ENCODE measurements around the gene U2AF2. TPM values are rescaled to one million over a fixed set of nuclear protein-coding genes. Genes with fewer than 3 reads are reported as not detected.

U2AF2 gene
- polyA plus RNA-seq, 2 donors = 110 to 120 TPM

DNA sequence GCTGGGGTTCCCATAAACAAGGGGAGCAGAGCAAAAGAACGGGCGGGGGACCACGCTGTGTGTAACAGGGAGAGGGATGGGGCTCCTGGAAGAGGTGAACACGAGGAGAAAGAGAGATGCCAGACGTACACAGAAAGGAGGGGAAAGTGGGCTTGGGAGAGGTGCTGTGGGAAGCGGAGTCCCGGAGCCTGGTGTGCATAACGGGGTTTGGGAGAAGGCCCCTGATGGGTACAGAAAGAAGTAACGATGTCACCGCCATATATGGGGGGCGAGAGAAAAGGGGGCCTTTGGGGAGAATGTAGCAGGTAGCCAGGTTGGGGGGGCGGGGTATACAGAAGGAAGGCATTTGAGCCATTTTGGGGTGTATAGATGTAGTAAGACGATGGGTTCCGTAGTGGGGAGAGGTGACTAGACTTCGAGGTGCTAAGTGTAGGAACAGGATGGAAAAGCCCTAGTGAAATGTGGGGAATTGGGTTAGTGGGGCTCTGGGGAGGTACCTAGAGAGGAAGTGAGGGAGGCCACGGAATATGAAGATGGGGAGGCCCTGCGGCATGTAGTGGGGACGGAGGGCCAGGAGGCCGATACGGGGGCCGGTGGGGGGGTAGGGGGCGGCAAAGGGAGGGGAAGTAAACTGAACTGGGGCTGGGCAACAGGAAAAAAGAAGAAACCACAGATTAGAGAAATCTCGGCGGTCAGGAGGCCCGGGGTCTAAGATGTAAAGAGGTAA lies 13.2 kb upstream of the U2AF2 start:
- peak overlapping the region; percentile 62 to 96 for H3K4me3 ChIP-seq (ENCODE audit: low read depth in 1 of 2, low read length in 2 of 2)
- 1% methylated on average over 24 to 25 of the region's 25 CpGs for whole genome bisulfite sequencing, 2 donors
- H3K9me3 ChIP-seq (ENCODE audit: control insufficient read depth in 2 of 2, insufficient read depth in 1 of 2, low read depth in 1 of 2, low read length in 1 of 2) = no peaks in the 10 kb centered on the region
- H3K27me3 ChIP-seq (ENCODE audit: control insufficient read depth in 1 of 2, insufficient read depth in 2 of 2, low read length in 2 of 2) = no peaks in the 10 kb centered on the region
- H3K36me3 ChIP-seq (ENCODE audit: control insufficient read depth in 2 of 2, insufficient read depth in 2 of 2, low read length in 1 of 2) = peaks cover 0 to 11% of the 10 kb centered on the region in 2 donors
- peak overlapping the region; percentile 86 to 91 for H3K27ac ChIP-seq (ENCODE audit: low read depth in 2 of 2, low read length in 1 of 2)
- H3K4me1 ChIP-seq (ENCODE audit: control insufficient read depth in 2 of 2, insufficient read depth in 2 of 2, low read length in 1 of 2) = peaks cover 9 to 17% of the 10 kb centered on the region in 2 donors

DNA sequence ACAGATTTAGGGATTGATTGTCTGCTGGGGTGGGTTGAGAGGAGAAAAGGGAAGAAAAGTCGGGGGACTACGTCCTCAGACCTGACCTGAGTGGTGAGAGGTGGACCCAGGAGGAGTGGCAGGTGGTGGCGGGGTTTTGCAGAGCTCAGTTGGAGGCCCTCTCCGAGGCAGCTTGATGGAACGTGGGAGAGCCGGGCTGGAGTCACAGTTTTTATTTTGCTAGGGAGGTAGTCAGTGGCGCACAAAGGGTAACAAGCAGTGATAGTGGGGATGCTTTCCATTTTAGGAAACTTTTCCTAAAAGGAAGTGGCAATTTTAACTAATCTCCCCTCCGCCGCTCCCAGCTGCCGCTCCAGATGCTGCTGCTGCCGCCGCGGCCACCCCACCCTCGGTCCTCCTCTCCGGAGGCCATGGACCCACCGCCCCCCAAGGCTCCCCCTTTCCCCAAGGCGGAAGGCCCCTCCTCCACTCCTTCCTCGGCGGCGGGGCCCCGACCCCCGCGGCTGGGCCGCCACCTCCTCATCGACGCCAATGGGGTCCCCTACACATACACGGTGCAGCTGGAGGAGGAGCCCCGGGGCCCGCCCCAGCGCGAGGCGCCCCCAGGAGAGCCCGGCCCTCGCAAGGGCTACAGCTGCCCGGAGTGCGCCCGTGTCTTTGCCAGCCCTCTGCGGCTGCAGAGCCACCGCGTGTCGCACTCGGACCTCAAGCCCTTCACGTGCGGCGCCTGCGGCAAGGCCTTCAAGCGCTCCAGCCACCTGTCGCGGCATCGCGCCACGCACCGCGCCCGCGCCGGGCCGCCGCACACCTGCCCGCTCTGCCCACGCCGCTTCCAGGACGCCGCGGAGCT lies 12.5 kb upstream of the U2AF2 start:
- Histone ChIP-seq H3K9me3 (ENCODE audit: control insufficient read depth in 2 of 2, insufficient read depth in 1 of 2, low read depth in 1 of 2, low read length in 1 of 2) (no peaks in the 10 kb centered on the region), H3K27me3 (ENCODE audit: control insufficient read depth in 1 of 2, insufficient read depth in 2 of 2, low read length in 2 of 2) (no peaks in the 10 kb centered on the region), H3K4me1 (ENCODE audit: control insufficient read depth in 2 of 2, insufficient read depth in 2 of 2, low read length in 1 of 2) (peaks cover 7 to 15% of the 10 kb centered on the region in 2 donors), H3K4me3 (ENCODE audit: low read depth in 1 of 2, low read length in 2 of 2) (peak overlapping the region; percentile 62 to 96), H3K27ac (ENCODE audit: low read depth in 2 of 2, low read length in 1 of 2) (peak overlapping the region; percentile 86 to 88), H3K36me3 (ENCODE audit: control insufficient read depth in 2 of 2, insufficient read depth in 2 of 2, low read length in 1 of 2) (peaks cover 0 to 11% of the 10 kb centered on the region in 2 donors)
- 1 to 3% methylated on average over 65 of the region's 65 CpGs for WGBS, 2 donors

DNA sequence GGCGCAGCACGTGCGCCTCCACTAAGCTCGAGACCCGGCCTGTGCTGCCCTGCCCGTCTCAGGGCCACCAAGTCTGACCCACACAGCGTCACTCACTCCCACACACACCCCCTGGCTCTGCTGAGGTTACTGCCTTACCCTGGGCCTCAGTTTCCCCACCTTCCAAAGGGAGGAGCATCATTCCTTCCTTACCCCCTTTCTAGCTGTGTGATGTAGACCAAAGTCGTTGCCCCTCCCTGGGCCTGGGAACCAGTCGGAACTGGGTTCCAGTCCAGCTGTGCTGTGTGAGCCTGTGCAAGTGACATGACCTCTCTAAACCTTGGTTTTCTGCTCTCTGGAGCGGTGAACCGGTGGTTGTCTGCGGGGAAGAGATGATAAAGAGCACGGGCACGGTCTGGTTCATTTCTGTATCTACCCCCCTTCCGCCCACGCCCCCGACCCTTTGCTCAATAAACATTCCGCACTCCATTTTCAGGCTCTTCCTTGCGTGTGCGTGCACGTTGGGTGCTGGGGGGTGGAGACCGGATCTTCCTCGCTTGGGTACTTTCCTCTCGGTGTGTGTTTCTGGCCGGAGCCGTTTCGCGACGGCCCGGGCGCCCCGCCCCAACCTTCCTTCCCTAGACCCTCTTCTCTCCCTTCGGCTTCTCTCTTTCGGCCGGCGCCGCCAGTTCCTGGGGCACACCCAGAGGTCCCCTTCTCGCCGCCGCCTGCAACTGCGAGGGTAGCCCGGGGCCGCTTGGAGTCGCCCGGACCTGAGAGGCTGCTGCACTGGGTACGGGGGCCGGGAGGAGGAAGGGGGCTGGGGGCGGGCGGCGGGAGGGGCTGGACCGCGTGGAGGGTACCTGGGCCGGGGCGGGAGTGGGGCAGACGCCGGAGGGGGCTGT lies 11.6 kb upstream of the U2AF2 start, which contains the start of gene ZNF581:
TSS of gene ZNF581 (plus strand) at position 647 of the 884 bp plus-strand sequence. CDS start 923 bp downstream, outside the sequence.
- H3K9me3 ChIP-seq (ENCODE audit: control insufficient read depth in 2 of 2, insufficient read depth in 1 of 2, low read depth in 1 of 2, low read length in 1 of 2) = no peaks in the 10 kb centered on the region
- 2% methylated on average over 55 to 56 of the region's 56 CpGs for WGBS, 2 donors
- no peaks in the 10 kb centered on the region for H3K27me3 ChIP-seq (ENCODE audit: control insufficient read depth in 1 of 2, insufficient read depth in 2 of 2, low read length in 2 of 2)
- H3K4me3 ChIP-seq (ENCODE audit: low read depth in 1 of 2, low read length in 2 of 2) = peak within 1 kb of the TSS; percentile 62 to 96
- H3K36me3 ChIP-seq (ENCODE audit: control insufficient read depth in 2 of 2, insufficient read depth in 2 of 2, low read length in 1 of 2) = peaks cover 0 to 11% of the 10 kb centered on the region in 2 donors
- H3K4me1 ChIP-seq (ENCODE audit: control insufficient read depth in 2 of 2, insufficient read depth in 2 of 2, low read length in 1 of 2) = peaks cover 7 to 19% of the 10 kb centered on the region in 2 donors
- peak within 1 kb of the TSS; percentile 86 to 88 for H3K27ac ChIP-seq (ENCODE audit: low read depth in 2 of 2, low read length in 1 of 2)

DNA sequence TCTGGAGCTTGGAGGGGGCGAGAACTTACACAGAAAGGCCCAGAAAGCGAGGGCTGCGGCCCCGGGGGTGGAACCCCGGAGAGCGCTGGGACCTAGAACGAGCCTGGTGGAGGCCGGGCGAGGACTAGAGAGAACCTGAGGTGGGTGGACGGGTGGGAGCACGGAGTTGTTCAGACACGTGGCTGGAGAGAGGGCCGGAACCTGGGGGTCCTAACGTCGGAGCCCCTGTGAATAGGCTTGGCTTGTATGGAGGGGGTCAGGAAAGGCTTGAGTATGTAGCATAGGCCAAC lies 11.0 kb upstream of the U2AF2 start:
- Histone ChIP-seq H3K27me3 (ENCODE audit: control insufficient read depth in 1 of 2, insufficient read depth in 2 of 2, low read length in 2 of 2) (no peaks in the 10 kb centered on the region), H3K27ac (ENCODE audit: low read depth in 2 of 2, low read length in 1 of 2) (peak overlapping the region; percentile 72 to 88), H3K36me3 (ENCODE audit: control insufficient read depth in 2 of 2, insufficient read depth in 2 of 2, low read length in 1 of 2) (peaks cover 0 to 11% of the 10 kb centered on the region in 2 donors), H3K4me1 (ENCODE audit: control insufficient read depth in 2 of 2, insufficient read depth in 2 of 2, low read length in 1 of 2) (peaks cover 7 to 25% of the 10 kb centered on the region in 2 donors), H3K4me3 (ENCODE audit: low read depth in 1 of 2, low read length in 2 of 2) (peak overlapping the region; percentile 62 to 96), H3K9me3 (ENCODE audit: control insufficient read depth in 2 of 2, insufficient read depth in 1 of 2, low read depth in 1 of 2, low read length in 1 of 2) (no peaks in the 10 kb centered on the region)
- 0 to 1% methylated on average over 13 to 15 of the region's 15 CpGs for WGBS, 2 donors

DNA sequence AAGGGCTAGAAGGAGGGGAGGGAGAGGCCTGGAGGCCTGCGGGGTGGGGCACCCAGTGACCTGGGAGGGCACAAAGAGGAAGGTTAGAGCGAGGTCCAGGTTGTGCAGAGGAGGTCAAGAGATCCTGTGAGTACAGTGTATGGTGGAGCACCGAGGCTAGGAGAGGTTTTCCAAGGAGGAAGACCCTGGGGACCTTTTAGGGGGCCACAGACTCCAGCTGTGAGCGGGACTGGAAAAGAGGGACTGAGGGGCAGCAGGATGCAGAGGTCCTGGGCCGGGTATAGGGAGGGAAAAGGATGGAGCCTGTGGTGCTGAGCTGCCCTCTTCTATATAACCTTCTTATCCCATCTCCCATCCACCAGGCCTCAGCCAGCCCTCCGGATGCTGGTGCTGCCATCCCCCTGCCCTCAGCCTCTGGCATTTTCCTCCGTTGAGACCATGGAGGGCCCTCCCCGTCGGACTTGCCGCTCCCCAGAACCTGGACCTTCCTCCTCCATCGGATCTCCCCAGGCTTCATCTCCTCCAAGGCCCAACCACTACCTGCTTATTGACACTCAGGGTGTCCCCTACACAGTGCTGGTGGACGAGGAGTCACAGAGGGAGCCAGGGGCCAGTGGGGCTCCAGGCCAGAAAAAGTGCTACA lies 10.5 kb upstream of the U2AF2 start:
- 39 to 45% methylated on average over 12 of the region's 12 CpGs for WGBS, 2 donors
- Histone ChIP-seq H3K27ac (ENCODE audit: low read depth in 2 of 2, low read length in 1 of 2) (peak overlapping the region; percentile 35 to 72), H3K36me3 (ENCODE audit: control insufficient read depth in 2 of 2, insufficient read depth in 2 of 2, low read length in 1 of 2) (peaks cover 0 to 11% of the 10 kb centered on the region in 2 donors), H3K4me1 (ENCODE audit: control insufficient read depth in 2 of 2, insufficient read depth in 2 of 2, low read length in 1 of 2) (peaks cover 9 to 29% of the 10 kb centered on the region in 2 donors), H3K9me3 (ENCODE audit: control insufficient read depth in 2 of 2, insufficient read depth in 1 of 2, low read depth in 1 of 2, low read length in 1 of 2) (no peaks in the 10 kb centered on the region), H3K4me3 (ENCODE audit: low read depth in 1 of 2, low read length in 2 of 2) (peak overlapping the region; percentile 62 to 96), H3K27me3 (ENCODE audit: control insufficient read depth in 1 of 2, insufficient read depth in 2 of 2, low read length in 2 of 2) (no peaks in the 10 kb centered on the region)

DNA sequence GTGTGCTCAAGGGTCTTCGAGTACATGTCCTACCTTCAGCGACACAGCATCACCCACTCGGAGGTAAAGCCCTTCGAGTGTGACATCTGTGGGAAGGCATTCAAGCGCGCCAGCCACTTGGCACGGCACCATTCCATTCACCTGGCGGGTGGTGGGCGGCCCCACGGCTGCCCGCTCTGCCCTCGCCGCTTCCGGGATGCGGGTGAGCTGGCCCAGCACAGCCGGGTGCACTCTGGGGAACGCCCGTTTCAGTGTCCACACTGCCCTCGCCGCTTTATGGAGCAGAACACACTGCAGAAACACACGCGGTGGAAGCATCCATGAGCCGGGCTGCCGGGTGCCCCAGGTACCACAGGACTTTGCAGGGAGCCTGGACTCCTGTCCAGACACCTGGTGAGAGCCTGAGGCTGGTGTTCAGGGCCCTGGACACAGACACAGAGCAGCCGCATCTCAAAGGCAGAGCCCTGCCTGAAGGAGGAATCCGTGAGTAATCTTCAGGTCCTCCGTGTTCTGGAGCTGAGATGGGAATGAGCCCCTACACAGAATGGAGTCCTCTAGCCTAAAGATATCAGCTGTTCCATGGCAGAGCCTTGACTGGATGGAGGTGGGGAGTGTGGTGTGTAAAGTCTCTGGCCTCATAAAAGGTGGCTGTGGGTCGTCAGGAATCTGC lies 9.9 kb upstream of the U2AF2 start:
- H3K27ac ChIP-seq (ENCODE audit: low read depth in 2 of 2, low read length in 1 of 2) = no peak overlapping the region
- peaks cover 0 to 11% of the 10 kb centered on the region in 2 donors for H3K36me3 ChIP-seq (ENCODE audit: control insufficient read depth in 2 of 2, insufficient read depth in 2 of 2, low read length in 1 of 2)
- no peaks in the 10 kb centered on the region for H3K9me3 ChIP-seq (ENCODE audit: control insufficient read depth in 2 of 2, insufficient read depth in 1 of 2, low read depth in 1 of 2, low read length in 1 of 2)
- 74 to 82% methylated on average over 28 of the region's 28 CpGs for WGBS, 2 donors
- H3K4me3 ChIP-seq (ENCODE audit: low read depth in 1 of 2, low read length in 2 of 2) = peak overlapping the region in 1 of 2 donors; percentile 96
- H3K4me1 ChIP-seq (ENCODE audit: control insufficient read depth in 2 of 2, insufficient read depth in 2 of 2, low read length in 1 of 2) = peaks cover 9 to 30% of the 10 kb centered on the region in 2 donors
- H3K27me3 ChIP-seq (ENCODE audit: control insufficient read depth in 1 of 2, insufficient read depth in 2 of 2, low read length in 2 of 2) = no peaks in the 10 kb centered on the region

DNA sequence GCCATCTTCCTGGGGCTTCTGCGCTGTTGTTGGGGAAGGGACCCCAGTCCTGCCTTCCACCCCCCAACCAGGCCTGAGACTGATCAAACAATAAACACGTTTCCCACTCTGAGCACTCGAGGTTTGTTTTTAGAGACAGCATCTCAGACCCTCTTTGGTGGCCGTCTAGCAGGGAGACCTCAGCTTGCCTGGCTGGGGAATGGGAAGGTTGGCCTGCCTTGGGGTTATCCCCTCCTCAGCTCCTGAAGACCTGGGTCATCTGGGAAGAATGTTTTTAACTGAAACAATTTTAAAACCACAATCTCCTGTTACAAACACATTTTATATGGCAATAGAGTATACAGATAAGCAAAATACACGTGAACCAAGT lies 9.3 kb upstream of the U2AF2 start:
- Histone ChIP-seq H3K27ac (ENCODE audit: low read depth in 2 of 2, low read length in 1 of 2) (no peak overlapping the region), H3K9me3 (ENCODE audit: control insufficient read depth in 2 of 2, insufficient read depth in 1 of 2, low read depth in 1 of 2, low read length in 1 of 2) (no peaks in the 10 kb centered on the region), H3K4me1 (ENCODE audit: control insufficient read depth in 2 of 2, insufficient read depth in 2 of 2, low read length in 1 of 2) (peaks cover 9 to 28% of the 10 kb centered on the region in 2 donors), H3K36me3 (ENCODE audit: control insufficient read depth in 2 of 2, insufficient read depth in 2 of 2, low read length in 1 of 2) (peaks cover 0 to 11% of the 10 kb centered on the region in 2 donors), H3K27me3 (ENCODE audit: control insufficient read depth in 1 of 2, insufficient read depth in 2 of 2, low read length in 2 of 2) (no peaks in the 10 kb centered on the region), H3K4me3 (ENCODE audit: low read depth in 1 of 2, low read length in 2 of 2) (no peak overlapping the region)
- WGBS, 2 donors = 61 to 65% methylated on average over 5 of the region's 5 CpGs

DNA sequence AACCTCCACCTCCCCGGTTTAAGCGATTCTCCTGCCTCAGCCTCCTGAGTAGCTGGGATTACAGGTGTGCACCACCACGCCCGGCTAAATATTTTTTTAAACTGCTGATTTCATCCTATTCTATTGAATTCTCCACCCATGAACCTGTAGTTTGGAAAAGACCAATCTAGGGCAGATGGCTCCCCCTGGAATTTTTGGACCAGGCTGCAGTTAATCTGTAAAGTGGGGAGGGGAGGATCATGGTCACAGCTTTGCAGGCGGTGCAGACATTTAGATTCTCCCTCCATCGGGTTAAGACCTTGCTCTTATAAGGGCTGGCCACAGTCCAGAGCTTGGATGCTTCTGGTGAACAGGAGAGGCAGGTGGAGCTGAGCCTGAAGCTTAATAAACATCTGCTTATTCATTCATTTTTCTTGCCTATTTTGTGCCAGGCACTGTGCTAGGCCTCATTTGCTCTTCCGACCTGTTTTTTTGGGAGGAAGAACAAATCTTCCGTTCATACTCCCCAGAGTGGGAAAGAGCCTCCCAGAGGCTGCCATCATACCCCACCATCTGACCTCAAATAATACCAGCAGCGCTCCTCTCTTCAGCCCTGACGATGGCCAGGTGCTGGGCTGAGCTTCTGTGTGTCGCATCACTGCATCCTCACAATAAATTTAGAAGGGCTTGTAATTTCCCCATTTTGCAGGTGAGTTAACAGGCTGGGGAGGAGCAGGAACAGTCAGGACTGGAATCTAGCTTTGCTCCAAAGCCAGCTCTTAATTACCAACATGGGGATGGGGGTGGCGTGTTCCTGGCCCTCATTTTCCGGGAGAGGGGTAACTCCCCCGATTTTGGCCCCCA lies 7.7 kb upstream of the U2AF2 start:
- Histone ChIP-seq H3K4me1 (ENCODE audit: control insufficient read depth in 2 of 2, insufficient read depth in 2 of 2, low read length in 1 of 2) (peaks cover 9 to 26% of the 10 kb centered on the region in 2 donors), H3K27me3 (ENCODE audit: control insufficient read depth in 1 of 2, insufficient read depth in 2 of 2, low read length in 2 of 2) (no peaks in the 10 kb centered on the region), H3K4me3 (ENCODE audit: low read depth in 1 of 2, low read length in 2 of 2) (peak overlapping the region; percentile 64 to 71), H3K9me3 (ENCODE audit: control insufficient read depth in 2 of 2, insufficient read depth in 1 of 2, low read depth in 1 of 2, low read length in 1 of 2) (no peaks in the 10 kb centered on the region), H3K36me3 (ENCODE audit: control insufficient read depth in 2 of 2, insufficient read depth in 2 of 2, low read length in 1 of 2) (peaks cover 0 to 11% of the 10 kb centered on the region in 2 donors), H3K27ac (ENCODE audit: low read depth in 2 of 2, low read length in 1 of 2) (peak overlapping the region; percentile 75 to 79)
- 41 to 42% methylated on average over 14 of the region's 14 CpGs for WGBS, 2 donors
